Endothelial cell of hepatic sinusoid (primary cell): Measurements from ENCODE around the gene REEP6.

Experiments used
- in situ Hi-C: cut with HindIII; loops from 2 replicates; pipeline ENCODE4 v1.10.0; 2017; ENCODE audit warnings: low sequenced_read_pairs

REEP6 gene

GRCh38 chr19:1456121-1456900 lies 34.7 kb upstream of the REEP6 start:
- in situ Hi-C loops = no loop called here

- in situ Hi-C loops = no loop called here
Measured at GRCh38 chr19:1457031-1457739, 33.8 kb upstream of the REEP6 start.

- in situ Hi-C loops = no loop called here
Measured at GRCh38 chr19:1457892-1458291, 33.1 kb upstream of the REEP6 start.

- in situ Hi-C loops = no loop called here
Measured at GRCh38 chr19:1459479-1459878, 31.5 kb upstream of the REEP6 start.

GRCh38 chr19:1460033-1460995 lies 30.7 kb upstream of the REEP6 start:
- in situ Hi-C loops = no loop called here

GRCh38 chr19:1461862-1462261 lies 29.1 kb upstream of the REEP6 start:
- in situ Hi-C loops = no loop called here

- in situ Hi-C loops = no loop called here
Measured at GRCh38 chr19:1465191-1466016, 25.6 kb upstream of the REEP6 start.

- in situ Hi-C loops = no loop called here
Measured at GRCh38 chr19:1466018-1466460, 24.9 kb upstream of the REEP6 start.

- in situ Hi-C loops = no loop called here
Measured at GRCh38 chr19:1466461-1467214, 24.3 kb upstream of the REEP6 start.

- in situ Hi-C loops = no loop called here
Measured at GRCh38 chr19:1467215-1467489, 23.8 kb upstream of the REEP6 start.

GRCh38 chr19:1467490-1468273 lies 23.3 kb upstream of the REEP6 start:
- in situ Hi-C loops = no loop called here

- in situ Hi-C loops = no loop called here
Measured at GRCh38 chr19:1468274-1468820, 22.6 kb upstream of the REEP6 start.

- in situ Hi-C loops = no loop called here
Measured at GRCh38 chr19:1468821-1469254, 22.1 kb upstream of the REEP6 start.

- in situ Hi-C loops = loop anchor here (5.0 to 10.0 kb wide), 3 partner anchors 55 to 187 kb away; partner anchors contain the start of gene PLK5
Measured at GRCh38 chr19:1469255-1470054, 21.5 kb upstream of the REEP6 start.

GRCh38 chr19:1470055-1470304 lies 21.0 kb upstream of the REEP6 start:
- in situ Hi-C loops = loop anchor here (5.0 to 10.0 kb wide), 3 partner anchors 55 to 188 kb away; partner anchors contain the start of gene PLK5

GRCh38 chr19:1470305-1471009 lies 20.5 kb upstream of the REEP6 start:
- in situ Hi-C loops = loop anchor here (5.0 to 10.0 kb wide), 3 partner anchors 54 to 188 kb away; partner anchors contain the start of gene PLK5

GRCh38 chr19:1471010-1471514 lies 19.9 kb upstream of the REEP6 start:
- in situ Hi-C loops = loop anchor here (5.0 to 10.0 kb wide), 3 partner anchors 54 to 189 kb away; partner anchors contain the start of gene PLK5
